Caco-2 (cell line): Measurements from ENCODE around the gene SPCS1. TPM values are rescaled to one million over a fixed set of nuclear protein-coding genes. Genes with fewer than 3 reads are reported as not detected.
A peak's percentile ranks its signal among the peaks of the same experiment; 100 is the strongest.

ENCODE experiments used
- BruUV-seq: library from RNA; stranded (reverse); fragments of 400-500 nt; replicated peaks from 2 replicates; lab custom pipeline; 2021; lab: Mats Ljungman, UMichigan
- CTCF ChIA-PET: fragments of 300-600 bp; sonication (Branson Sonifier 250); formaldehyde crosslinking; loops from one replicate; lab custom pipeline; 2022; ENCODE audit warnings: antibody characterized with exemption; lab: Charles Lee
- POLR2A ChIA-PET: fragments of 300-600 bp; sonication (Branson Sonifier 250); formaldehyde crosslinking; loops from one replicate; lab custom pipeline; 2022; ENCODE audit warnings: antibody characterized with exemption; lab: Charles Lee
- DNase-seq, 2 experiments: peaks; one replicate each; pipeline versions ENCODE4 v3.0.0 to v3.0.0-alpha.2; 2020 to 2022
- H3K27me3 ChIP-seq: replicated peaks from 2 replicates; pipeline ENCODE4 v1.6.0; 2011; ENCODE audit warnings: low read length; ENCODE audit not compliant: control insufficient read depth, insufficient read depth
- H3K36me3 ChIP-seq: 2 replicates; pipeline ENCODE4 v1.5.1; 2011; ENCODE audit warnings: low read length; ENCODE audit not compliant: control insufficient read depth, insufficient read depth
- H3K4me1 ChIP-seq: fragments of 250-450 bp; sonication (Bioruptor Pico); 2 replicates; pipeline ENCODE4 v1.5.1; 2020; ENCODE audit warnings: mild to moderate bottlenecking
- H3K4me3 ChIP-seq: 2 replicates; pipeline ENCODE4 v1.5.1; 2011; ENCODE audit warnings: low read depth, mild to moderate bottlenecking, control low read depth, low read length
- H3K9me3 ChIP-seq: fragments of 250-450 bp; sonication (Bioruptor Pico); 2 replicates; pipeline ENCODE4 v1.5.1; 2020; ENCODE audit warnings: mild to moderate bottlenecking, moderate library complexity
- H3K27ac Mint-ChIP-seq: one replicate; pipeline ENCODE4 v1.8.0; 2022; ENCODE audit warnings: mixed read lengths; ENCODE audit not compliant: unreplicated experiment
- H3K27me3 Mint-ChIP-seq: one replicate; pipeline ENCODE4 v1.8.0; 2022; ENCODE audit warnings: mixed read lengths; ENCODE audit not compliant: insufficient read depth, unreplicated experiment
- H3K36me3 Mint-ChIP-seq: one replicate; pipeline ENCODE4 v1.8.0; 2022; ENCODE audit warnings: mild to moderate bottlenecking, mixed read lengths; ENCODE audit not compliant: insufficient read depth, unreplicated experiment
- H3K4me1 Mint-ChIP-seq: one replicate; pipeline ENCODE4 v1.8.0; 2022; ENCODE audit warnings: low read depth, mixed read lengths; ENCODE audit not compliant: unreplicated experiment
- H3K4me3 Mint-ChIP-seq: one replicate; pipeline ENCODE4 v1.8.0; 2022; ENCODE audit warnings: mild to moderate bottlenecking, moderate library complexity, mixed read lengths; ENCODE audit not compliant: unreplicated experiment
- H3K9me3 Mint-ChIP-seq: one replicate; pipeline ENCODE4 v1.8.0; 2022; ENCODE audit warnings: mixed read lengths; ENCODE audit not compliant: unreplicated experiment
- CTCF ChIP-seq, 2 experiments: fragments of 200-600 bp in 1 of 2; IDR thresholded peaks; 1 replicate in 1 of 2; 2 replicates in 1 of 2; pipeline versions ENCODE4 v1.5.1 to v1.8.0; 2011 to 2022; ENCODE audit warnings: antibody characterized with exemption in 1 of 2, control low read depth in 1 of 2, inconsistent platforms in 1 of 2, low read depth in 1 of 2, low read length in 1 of 2, mild to moderate bottlenecking in 1 of 2, moderate library complexity in 1 of 2; ENCODE audit not compliant: insufficient read depth in 1 of 2, severe bottlenecking in 1 of 2, unreplicated experiment in 1 of 2
- intact Hi-C: fragments of 100-400 bp; cut with micrococcal nuclease; formaldehyde crosslinking; loops from one replicate; pipeline ENCODE4 v1.10.0; 2022; ENCODE audit not compliant: unreplicated experiment
- total RNA-seq: library from RNA; stranded (reverse); gene quantifications from 2 replicates; pipeline ENCODE4 v1.2.3, GENCODE V29; 2022

The SPCS1 gene
- total RNA-seq, 1 experiment from 2014 or later: 153 TPM

DNA sequence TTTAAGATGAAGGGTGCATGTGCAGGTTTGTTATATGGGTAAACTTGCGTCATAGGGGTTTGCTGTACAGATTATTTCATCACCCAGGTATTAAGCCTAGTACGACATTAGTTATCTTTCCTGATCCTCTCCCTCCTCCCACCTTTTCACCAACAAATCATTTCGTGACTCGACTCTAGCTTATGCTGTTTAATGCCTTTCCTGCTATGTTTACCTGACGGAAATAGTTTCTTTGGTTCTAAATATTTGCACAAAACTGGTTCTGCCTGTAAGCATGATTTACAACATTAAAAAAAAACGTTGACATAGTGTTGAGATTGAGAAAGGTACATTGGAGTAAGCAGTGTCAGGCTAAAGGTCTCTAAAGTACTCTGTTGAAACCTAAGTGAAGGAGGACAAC lies 17.6 kb upstream of the SPCS1 start:
- peaks cover 78% of the 10 kb centered on the region for H3K36me3 Mint-ChIP-seq
- intact Hi-C loops: loop anchor here (10.0 kb wide), 2 partner anchors 153 to 263 kb away; partner anchors contain the start of genes NT5DC2 and UQCC5

GRCh38 chr3:52689151-52689550 lies 16.8 kb upstream of the SPCS1 start:
- H3K27ac Mint-ChIP-seq: no peak overlapping the region
- intact Hi-C loops: loop anchor here (10.0 kb wide), 2 partner anchors 154 to 264 kb away; partner anchors contain the start of genes NT5DC2 and UQCC5
- no peaks in the 10 kb centered on the region for H3K9me3 ChIP-seq
- H3K4me1 Mint-ChIP-seq: peaks cover 11% of the 10 kb centered on the region
- H3K4me3 ChIP-seq: no peak overlapping the region
- H3K9me3 Mint-ChIP-seq: no peaks in the 10 kb centered on the region
- H3K27me3 ChIP-seq: no peaks in the 10 kb centered on the region
- CTCF ChIA-PET: no interaction called here
- H3K36me3 Mint-ChIP-seq: peaks cover 87% of the 10 kb centered on the region
- DNase-seq: no peak
- no peaks in the 10 kb centered on the region for H3K27me3 Mint-ChIP-seq
- peaks cover 7% of the 10 kb centered on the region for H3K36me3 ChIP-seq
- BruUV-seq: no TSS peak
- H3K4me1 ChIP-seq: peaks cover 32% of the 10 kb centered on the region
- POLR2A ChIA-PET: interaction anchor here (2.1 kb wide), 1 partner anchor 16 kb away, joined by 7 read pairs; the partner anchor contains the start of genes GLT8D1 and SPCS1
- H3K4me3 Mint-ChIP-seq: peak overlapping the region; percentile 16
- TF ChIP-seq CTCF (IDR thresholded peaks at IDR 0.05; ENCODE audit: insufficient read depth in 1 of 2, low read depth in 1 of 2, low read length in 1 of 2, severe bottlenecking in 1 of 2, unreplicated experiment in 1 of 2): no peak

More for the DNA sequence above, 17.6 kb upstream of the SPCS1 start:
- ChIA-PET POLR2A (interaction anchor here (0.6 to 2.1 kb wide), 2 partner anchors 17 to 263 kb away, joined by 7 to 15 read pairs; partner anchors contain the start of genes GLT8D1 and SPCS1), CTCF (interaction anchor here (0.7 kb wide), 1 partner anchor 18 kb away, joined by 3 read pairs; no protein-coding TSS in a partner anchor)
- Mint-ChIP-seq H3K9me3 (no peaks in the 10 kb centered on the region), H3K27ac (no peak overlapping the region), H3K27me3 (no peaks in the 10 kb centered on the region), H3K4me1 (peaks cover 11% of the 10 kb centered on the region), H3K4me3 (peak overlapping the region; percentile 85)
- TF ChIP-seq CTCF (IDR thresholded peaks at IDR 0.05; ENCODE audit: insufficient read depth in 1 of 2, low read depth in 1 of 2, low read length in 1 of 2, severe bottlenecking in 1 of 2, unreplicated experiment in 1 of 2): no peak
- Histone ChIP-seq H3K9me3 (no peaks in the 10 kb centered on the region), H3K4me1 (peaks cover 33% of the 10 kb centered on the region), H3K36me3 (peaks cover 6% of the 10 kb centered on the region), H3K27me3 (no peaks in the 10 kb centered on the region), H3K4me3 (no peak overlapping the region)
- BruUV-seq: no TSS peak
- peak in 1 of 2 experiments; percentile 61 for DNase-seq

DNA sequence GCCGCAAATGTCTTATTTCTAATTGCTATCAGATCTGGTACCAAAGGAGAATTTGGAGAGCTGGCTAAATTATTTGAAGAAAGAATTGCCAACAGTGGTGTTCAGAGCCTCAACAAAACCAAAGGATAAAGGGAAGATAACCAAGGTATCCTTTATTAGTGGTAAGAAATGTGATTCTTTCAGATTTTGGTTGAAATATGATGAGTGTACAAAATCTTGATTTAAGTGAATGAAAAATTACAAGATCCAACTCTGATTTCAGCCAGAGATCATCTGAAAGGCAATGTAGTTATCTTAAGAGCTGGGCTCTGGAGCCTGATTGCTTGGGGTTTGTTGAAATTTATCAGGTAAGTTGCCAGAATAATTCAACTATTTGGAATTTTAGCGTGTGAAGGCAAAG lies 15.3 kb upstream of the SPCS1 start:
- Histone ChIP-seq H3K27me3 (no peaks in the 10 kb centered on the region), H3K9me3 (no peaks in the 10 kb centered on the region), H3K36me3 (peaks cover 7% of the 10 kb centered on the region), H3K4me1 (peaks cover 25% of the 10 kb centered on the region), H3K4me3 (no peak overlapping the region)
- no peak for DNase-seq
- Mint-ChIP-seq H3K4me3 (no peak overlapping the region), H3K27me3 (no peaks in the 10 kb centered on the region), H3K36me3 (peaks cover 100% of the 10 kb centered on the region), H3K4me1 (peaks cover 6% of the 10 kb centered on the region), H3K27ac (no peak overlapping the region), H3K9me3 (no peaks in the 10 kb centered on the region)
- intact Hi-C loops: no loop called here
- no peak for TF ChIP-seq CTCF (IDR thresholded peaks at IDR 0.05; ENCODE audit: insufficient read depth in 1 of 2, low read depth in 1 of 2, low read length in 1 of 2, severe bottlenecking in 1 of 2, unreplicated experiment in 1 of 2)
- CTCF ChIA-PET: no interaction called here
- BruUV-seq: no TSS peak
- POLR2A ChIA-PET: no interaction called here
